Neuronal stem cell (in vitro differentiated cells): Measurements from ENCODE around the gene NOS1AP.
A peak's percentile ranks its signal among the peaks of the same experiment; 100 is the strongest.
"Not testable (repeated sequence)": the region's sequence is repeated elsewhere in the genome, so short reads cannot be mapped to it uniquely, and the experiment has no call there.

Experiments used
- DNase-seq: peaks from one replicate; pipeline ENCODE4 v3.0.0-alpha.2; 2013; ENCODE audit warnings: low spot score
- H2AFZ ChIP-seq: one replicate; pipeline ENCODE4 v1.6.1; 2013; ENCODE audit warnings: mild to moderate bottlenecking, low read length, inconsistent platforms
- H2AK5ac ChIP-seq: 2 replicates; pipeline ENCODE4 v1.6.1; 2013; ENCODE audit warnings: low read depth, mild to moderate bottlenecking, inconsistent platforms, low read length, moderate library complexity, mixed read lengths
- H2BK120ac ChIP-seq: 2 replicates; pipeline ENCODE4 v1.6.1; 2013; ENCODE audit warnings: low read depth, mild to moderate bottlenecking, inconsistent platforms, low read length, moderate library complexity, mixed read lengths
- H2BK12ac ChIP-seq: one replicate; pipeline ENCODE4 v1.6.1; 2013; ENCODE audit warnings: low read length, inconsistent platforms
- H2BK15ac ChIP-seq: 2 replicates; pipeline ENCODE4 v1.6.1; 2013; ENCODE audit warnings: mild to moderate bottlenecking, low read length, inconsistent platforms, mixed read lengths
- H2BK5ac ChIP-seq: one replicate; pipeline ENCODE4 v1.6.1; 2013; ENCODE audit warnings: inconsistent platforms, mild to moderate bottlenecking, low read length, moderate library complexity
- H3K14ac ChIP-seq: one replicate; pipeline ENCODE4 v1.6.1; 2013; ENCODE audit warnings: low read length, inconsistent platforms
- H3K18ac ChIP-seq: 2 replicates; pipeline ENCODE4 v1.6.1; 2013; ENCODE audit warnings: low read length, inconsistent platforms
- H3K23ac ChIP-seq: 2 replicates; pipeline ENCODE4 v1.6.1; 2013; ENCODE audit warnings: low read depth, mild to moderate bottlenecking, mixed read lengths, low read length, inconsistent platforms; ENCODE audit not compliant: poor library complexity
- H3K27ac ChIP-seq: replicated peaks from 3 replicates; pipeline ENCODE4 v1.5.1; 2013; ENCODE audit warnings: low read length, inconsistent platforms
- H3K27me3 ChIP-seq, 3 experiments: 2 replicates each; pipeline ENCODE4 v1.6.1; 2013; ENCODE audit warnings: low read length in 3 of 3, mild to moderate bottlenecking in 2 of 3, inconsistent platforms in 1 of 3, low read depth in 1 of 3, mixed read lengths in 1 of 3, moderate library complexity in 1 of 3; ENCODE audit not compliant: control insufficient read depth in 3 of 3, insufficient read depth in 3 of 3
- H3K36me3 ChIP-seq, 2 donors: replicated peaks in 1 of 2; 2 replicates each; pipeline ENCODE4 v1.6.1; 2013; ENCODE audit warnings: low read length in 2 of 2; ENCODE audit not compliant: control insufficient read depth in 2 of 2, insufficient read depth in 2 of 2
- H3K4ac ChIP-seq: 2 replicates; pipeline ENCODE4 v1.6.1; 2013; ENCODE audit warnings: inconsistent platforms, mild to moderate bottlenecking, low read length, moderate library complexity
- H3K4me1 ChIP-seq, 2 donors: 1 replicate in 1 of 2; 2 replicates in 1 of 2; pipeline ENCODE4 v1.6.1; 2013; ENCODE audit warnings: low read length in 2 of 2, low read depth in 1 of 2; ENCODE audit not compliant: control insufficient read depth in 2 of 2, insufficient read depth in 1 of 2
- H3K4me2 ChIP-seq: one replicate; pipeline ENCODE4 v1.6.1; 2013; ENCODE audit warnings: mild to moderate bottlenecking, low read length, inconsistent platforms; ENCODE audit not compliant: insufficient read depth, poor library complexity, severe bottlenecking
- H3K4me3 ChIP-seq, 2 donors: 2 replicates each; pipeline ENCODE4 v1.5.1; 2013; ENCODE audit warnings: low read length in 2 of 2, mild to moderate bottlenecking in 2 of 2, inconsistent platforms in 1 of 2, moderate library complexity in 1 of 2
- H3K79me1 ChIP-seq: one replicate; pipeline ENCODE4 v1.6.1; 2013; ENCODE audit warnings: low read depth, mild to moderate bottlenecking, inconsistent platforms, low read length, moderate library complexity
- H3K9ac ChIP-seq: one replicate; pipeline ENCODE4 v1.6.1; 2013; ENCODE audit warnings: mild to moderate bottlenecking, low read depth, low read length, inconsistent platforms; ENCODE audit not compliant: poor library complexity
- H3K9me3 ChIP-seq, 2 donors: replicated peaks in 1 of 2; 2 replicates each; pipeline versions ENCODE3 to v1.6.1; 2013; ENCODE audit warnings: low read length in 2 of 2, mild to moderate bottlenecking in 2 of 2, inconsistent platforms in 1 of 2, low read depth in 1 of 2, mixed read lengths in 1 of 2, moderate library complexity in 1 of 2; ENCODE audit not compliant: control insufficient read depth in 2 of 2, insufficient read depth in 1 of 2
- H4K8ac ChIP-seq: one replicate; pipeline ENCODE4 v1.6.1; 2013; ENCODE audit warnings: low read depth, mild to moderate bottlenecking, inconsistent platforms, low read length, moderate library complexity
- H4K91ac ChIP-seq: one replicate; pipeline ENCODE4 v1.6.1; 2013; ENCODE audit warnings: low read length, low read depth, mild to moderate bottlenecking, inconsistent platforms; ENCODE audit not compliant: poor library complexity
- WGBS, 2 donors: extraction: QIAGEN DNeasy Blood & Tissue Kit; methylation state at CpG; one replicate each; pipeline ENCODE4 v1.1.7; 2013; ENCODE audit warnings: missing lambda C conversion rate in 2 of 2, mixed read lengths in 1 of 2; ENCODE audit not compliant: insufficient read length in 2 of 2, insufficient replicate concordance in 1 of 2; ENCODE audit errors: extremely low coverage in 2 of 2; 5-methylcytosine and 5-hydroxymethylcytosine counted together

The NOS1AP gene

DNA sequence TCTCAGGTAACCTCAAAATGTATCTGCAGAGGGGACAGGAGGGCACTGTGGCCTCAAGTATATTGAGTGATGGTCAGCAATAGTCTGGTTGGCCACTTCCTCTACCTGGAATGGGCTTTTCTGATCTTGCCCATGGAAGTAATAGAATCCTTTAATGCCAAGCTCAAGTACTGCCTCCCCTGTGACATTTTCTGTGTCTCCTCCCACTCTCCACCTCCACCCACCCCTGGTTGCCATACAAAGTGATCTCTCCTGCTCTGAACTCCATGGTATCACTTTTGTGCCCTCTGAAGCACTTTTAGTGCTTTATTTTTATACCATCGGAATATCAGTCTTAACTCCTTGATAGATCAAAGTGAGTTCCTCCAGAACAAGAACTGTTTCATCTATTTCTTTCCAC, 9.2 kb upstream of the NOS1AP start:
- Histone ChIP-seq H3K9ac (no peak overlapping the region), H3K18ac (no peak overlapping the region), H4K8ac (no peak overlapping the region), H2BK120ac (no peak overlapping the region), H2BK12ac (no peak overlapping the region), H2BK15ac (no peak overlapping the region), H3K27me3 (no peaks in the 10 kb centered on the region), H3K36me3 (no peaks in the 10 kb centered on the region), H3K14ac (no peak overlapping the region), H4K91ac (no peak overlapping the region), H2AFZ (no peak overlapping the region), H3K79me1 (no peaks in the 10 kb centered on the region), H3K23ac (no peak overlapping the region), H3K4ac (no peak overlapping the region), H3K9me3 (no peaks in the 10 kb centered on the region), H3K4me2 (no peak overlapping the region), H3K4me1 (peaks cover 3 to 7% of the 10 kb centered on the region in 2 donors), H2AK5ac (no peak overlapping the region), H3K27ac (no peak overlapping the region), H3K4me3 (no peak overlapping the region), H2BK5ac (no peak overlapping the region)
- DNase-seq, result no peak
- WGBS, 2 donors, result no CpG with 5 or more reads among the region's 1 CpG

DNA sequence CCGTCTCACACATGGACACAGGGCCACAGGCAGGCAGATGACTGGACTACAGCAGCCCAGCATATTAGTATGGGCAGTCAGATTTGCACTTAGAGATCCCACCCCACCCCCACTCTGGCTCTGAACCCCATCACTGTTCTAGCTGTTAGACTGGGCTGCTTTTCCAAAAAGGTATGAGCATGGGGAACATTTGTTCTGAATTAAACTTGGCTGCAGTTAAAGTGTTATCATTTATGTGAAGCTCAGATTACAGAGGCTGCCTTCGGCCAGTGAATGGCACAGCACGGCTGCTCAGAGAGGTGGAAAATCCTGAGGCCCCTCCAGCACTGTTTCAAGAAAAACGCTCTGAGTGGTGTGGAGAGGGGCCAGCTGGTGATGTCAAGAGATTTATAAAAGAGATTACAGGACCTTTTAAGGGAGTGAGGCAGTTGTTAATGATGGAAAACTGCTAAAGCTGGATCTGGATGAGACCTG, 6.9 kb upstream of the NOS1AP start:
- Histone ChIP-seq H3K4me1 (peaks cover 3 to 7% of the 10 kb centered on the region in 2 donors), H3K4me2 (no peak overlapping the region), H3K9me3 (no peaks in the 10 kb centered on the region), H3K4me3 (no peak overlapping the region), H3K23ac (no peak overlapping the region), H2AK5ac (no peak overlapping the region), H2BK12ac (no peak overlapping the region), H2BK5ac (no peak overlapping the region), H4K91ac (no peak overlapping the region), H3K14ac (no peak overlapping the region), H3K18ac (no peak overlapping the region), H2BK120ac (no peak overlapping the region), H3K79me1 (no peaks in the 10 kb centered on the region), H3K36me3 (no peaks in the 10 kb centered on the region), H3K27ac (no peak overlapping the region), H3K27me3 (no peaks in the 10 kb centered on the region), H4K8ac (no peak overlapping the region), H2AFZ (peak overlapping the region; percentile 79), H3K4ac (no peak overlapping the region), H3K9ac (no peak overlapping the region), H2BK15ac (no peak overlapping the region)
- DNase-seq, result no peak
- WGBS, 2 donors, result no CpG with 5 or more reads among the region's 4 CpGs

DNA sequence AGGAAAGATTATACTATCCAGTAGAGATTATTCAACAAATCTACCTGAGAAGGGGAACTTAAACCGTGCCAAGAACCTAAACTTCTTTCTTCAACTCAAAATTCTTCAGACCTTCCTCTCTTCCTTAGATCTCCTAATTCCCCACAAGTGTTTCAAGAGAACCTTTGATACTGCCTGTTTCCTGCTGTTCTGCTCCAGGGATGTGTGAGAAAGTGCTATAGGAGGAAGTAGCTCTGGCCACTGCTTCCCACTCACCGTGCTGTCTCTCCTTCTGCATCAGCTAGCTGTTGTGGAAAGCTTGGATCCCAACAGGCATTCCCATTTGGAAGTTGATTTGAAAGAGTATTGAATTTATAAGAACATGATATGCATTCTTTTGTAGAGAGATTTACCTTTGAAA, 4.5 kb upstream of the NOS1AP start:
- Histone ChIP-seq H2BK15ac (no peak overlapping the region), H4K91ac (no peak overlapping the region), H3K4me2 (no peak overlapping the region), H3K14ac (no peak overlapping the region), H2BK120ac (no peak overlapping the region), H2AFZ (peak overlapping the region; percentile 8), H3K4me1 (peaks cover 5 to 7% of the 10 kb centered on the region in 2 donors), H3K27ac (no peak overlapping the region), H3K4me3 (no peak overlapping the region), H3K4ac (no peak overlapping the region), H3K23ac (no peak overlapping the region), H2AK5ac (no peak overlapping the region), H3K18ac (no peak overlapping the region), H2BK5ac (no peak overlapping the region), H3K9me3 (no peaks in the 10 kb centered on the region), H3K79me1 (no peaks in the 10 kb centered on the region), H2BK12ac (no peak overlapping the region), H3K27me3 (no peaks in the 10 kb centered on the region), H3K9ac (no peak overlapping the region), H4K8ac (no peak overlapping the region), H3K36me3 (no peaks in the 10 kb centered on the region)
- WGBS, 2 donors, result no CpG with 5 or more reads among the region's 2 CpGs
- DNase-seq, result no peak

DNA sequence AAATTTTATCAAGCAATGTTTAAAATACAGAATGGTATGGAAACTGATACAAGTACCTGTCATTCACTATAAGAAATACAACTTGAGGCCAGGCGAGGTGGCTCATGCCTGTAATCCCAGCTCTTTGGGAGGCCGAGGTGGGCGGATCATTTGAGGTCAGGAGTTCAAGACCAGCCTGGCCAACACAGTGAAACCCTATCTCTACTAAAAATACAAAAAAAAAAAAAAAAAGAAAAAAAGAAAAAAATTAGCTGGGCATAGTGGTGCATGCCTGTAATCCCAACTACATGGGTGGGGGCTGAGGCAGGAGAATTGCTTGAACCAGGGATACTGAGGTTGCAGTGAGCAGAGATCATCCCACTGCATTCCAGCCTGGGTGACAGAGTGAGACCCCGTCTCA, 2.7 kb upstream of the NOS1AP start:
- no CpG with 5 or more reads among the region's 4 CpGs for WGBS, 2 donors
- not testable (repeated sequence) for H3K14ac ChIP-seq

More for the DNA sequence above, 2.7 kb upstream of the NOS1AP start:
- H3K9me3 ChIP-seq, H2BK12ac ChIP-seq, DNase-seq, H3K23ac ChIP-seq, H2AK5ac ChIP-seq, H3K4ac ChIP-seq, H2AFZ ChIP-seq, H2BK120ac ChIP-seq, H4K91ac ChIP-seq, H3K27me3 ChIP-seq, H2BK15ac ChIP-seq, H3K36me3 ChIP-seq, H3K9ac ChIP-seq, H3K4me3 ChIP-seq, H3K27ac ChIP-seq, H4K8ac ChIP-seq, H3K18ac ChIP-seq, H3K4me2 ChIP-seq, H2BK5ac ChIP-seq, H3K79me1 ChIP-seq: not testable (repeated sequence)
- peaks cover 12 to 18% of the 10 kb centered on the region in 2 donors for H3K4me1 ChIP-seq
